GM12892 (cell line): ENCODE results near the gene LAMA2.

Source experiments
- POLR2A ChIP-seq: IDR thresholded peaks from 2 replicates; pipeline ENCODE4 v1.6.1; 2011; ENCODE audit warnings: low read depth, low read length, control low read depth
- POLR2AphosphoS5 ChIP-seq: IDR thresholded peaks from 2 replicates; pipeline ENCODE4 v1.6.1; 2011; ENCODE audit warnings: low read depth, low read length, control low read depth
- TAF1 ChIP-seq: IDR thresholded peaks from 2 replicates; pipeline ENCODE4 v1.6.1; 2011; ENCODE audit warnings: low read depth, mild to moderate bottlenecking, control low read depth, low read length, borderline replicate concordance

DNA sequence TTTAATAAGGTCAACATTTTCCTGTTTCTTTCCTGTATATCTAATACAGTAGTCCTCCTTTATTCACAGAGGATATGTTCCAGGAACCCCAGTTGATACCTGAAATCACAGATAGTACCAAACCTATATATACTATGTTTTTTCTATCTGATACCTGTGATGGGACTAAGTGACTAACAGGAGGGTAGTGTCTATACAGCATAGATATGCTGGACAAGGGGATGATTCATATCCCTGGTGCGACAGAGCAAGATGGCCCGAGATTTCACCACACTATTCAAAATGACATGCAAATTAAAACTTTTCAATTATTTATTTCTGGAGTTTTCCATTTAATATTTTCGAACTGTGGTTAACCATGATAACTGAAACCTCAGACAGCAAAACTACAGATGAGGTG lies 281.1 kb downstream of the LAMA2 start:
- TF ChIP-seq POLR2A: no peak
- TF ChIP-seq TAF1: no peak
- no peak for TF ChIP-seq POLR2AphosphoS5
